CD4-positive, alpha-beta T cell treated with Interleukin-21 for 1 hour (primary cell): ENCODE results near the gene UTP25.
"Not testable (repeated sequence)": the region's sequence is repeated elsewhere in the genome, so short reads cannot be mapped to it uniquely, and the experiment has no call there.

Experiments used
- DNase-seq: peaks from one replicate; pipeline ENCODE4 v3.0.0-alpha.2; 2020

The UTP25 gene

DNA sequence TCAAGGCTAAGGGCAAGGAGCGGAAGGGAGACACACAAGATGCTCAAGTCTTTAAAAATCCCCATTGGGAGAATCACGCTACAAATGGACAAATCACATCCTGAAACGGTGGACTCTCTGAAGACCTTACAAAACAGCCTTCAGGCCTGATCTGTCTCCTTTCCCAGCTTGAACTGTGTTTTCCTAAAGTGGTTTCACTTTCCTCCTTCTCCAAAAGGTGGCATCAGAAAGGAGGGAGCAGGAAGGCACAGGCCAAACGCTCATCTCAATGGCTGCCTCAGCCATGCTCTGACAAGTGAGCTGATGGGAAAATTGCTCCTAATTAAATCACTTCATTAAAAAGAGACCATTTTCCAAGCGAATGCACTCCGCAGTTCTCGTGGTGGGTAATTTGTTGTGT is 47.7 kb downstream of the UTP25 start:
- no peak for DNase-seq

DNA sequence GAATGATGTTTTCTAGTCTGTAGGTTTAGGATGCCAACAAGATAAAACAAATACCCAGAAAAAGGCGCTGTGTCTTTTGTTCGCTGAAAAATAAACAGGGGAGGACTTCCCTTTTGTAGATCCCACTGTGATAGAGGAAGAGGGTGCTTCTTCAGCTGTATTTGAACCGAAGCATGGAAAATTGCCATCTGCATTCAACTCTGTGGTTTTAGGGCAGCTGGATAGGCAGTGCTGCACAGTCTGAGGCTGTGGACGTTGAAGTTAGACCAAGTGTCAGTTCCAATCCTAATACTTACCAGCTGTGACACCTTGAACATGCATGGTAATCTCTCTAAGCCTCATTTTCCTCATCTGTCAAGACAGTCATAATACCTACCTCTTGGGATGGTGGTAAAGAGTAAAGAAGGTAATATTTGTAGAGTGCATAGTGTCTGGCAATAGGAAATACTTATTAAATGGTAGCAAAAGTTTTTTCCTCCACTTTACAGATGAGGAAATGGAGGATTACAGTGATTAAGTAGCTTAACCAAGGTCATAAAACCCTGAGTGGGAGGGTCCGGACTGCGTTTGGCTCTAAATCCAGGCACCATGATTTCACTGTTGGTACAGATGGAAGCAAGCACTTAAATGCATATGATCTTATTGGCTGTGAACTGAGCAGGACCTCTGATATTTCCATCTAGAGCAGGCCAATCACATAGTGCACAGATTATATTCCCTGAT is 48.5 kb downstream of the UTP25 start:
- no peak for DNase-seq

DNA sequence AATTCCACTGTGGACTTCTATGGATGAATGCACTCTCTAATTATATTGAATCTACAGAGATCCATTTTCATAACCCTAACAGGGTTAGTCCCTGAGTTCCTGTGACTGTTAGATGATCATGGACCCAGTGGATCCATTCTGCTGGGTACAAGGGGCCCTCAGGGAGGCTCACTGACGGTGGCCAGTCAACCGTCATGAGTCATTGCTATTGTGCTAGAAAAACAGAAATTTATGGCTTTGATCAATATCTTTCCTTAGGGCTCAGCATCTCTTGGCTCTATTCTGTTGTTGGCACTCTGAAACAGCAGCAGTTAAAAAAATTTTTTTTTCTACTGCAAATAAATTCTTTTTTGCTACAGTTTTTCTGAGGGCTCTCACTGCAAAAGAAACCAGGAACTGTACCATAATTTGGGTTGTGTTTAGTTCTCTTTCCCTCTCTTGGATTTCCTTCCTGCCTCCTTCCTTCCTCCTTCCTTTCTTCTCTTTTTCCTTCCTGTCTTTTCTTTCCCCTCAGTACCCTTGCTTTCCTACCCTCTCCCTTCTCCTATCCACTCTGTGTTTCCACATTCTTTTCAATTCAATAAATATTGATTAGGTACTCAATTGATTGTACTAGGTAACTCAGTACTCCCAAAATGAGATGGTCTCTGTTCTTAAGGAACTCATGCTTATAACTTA is 49.5 kb downstream of the UTP25 start:
- DNase-seq = no peak

DNA sequence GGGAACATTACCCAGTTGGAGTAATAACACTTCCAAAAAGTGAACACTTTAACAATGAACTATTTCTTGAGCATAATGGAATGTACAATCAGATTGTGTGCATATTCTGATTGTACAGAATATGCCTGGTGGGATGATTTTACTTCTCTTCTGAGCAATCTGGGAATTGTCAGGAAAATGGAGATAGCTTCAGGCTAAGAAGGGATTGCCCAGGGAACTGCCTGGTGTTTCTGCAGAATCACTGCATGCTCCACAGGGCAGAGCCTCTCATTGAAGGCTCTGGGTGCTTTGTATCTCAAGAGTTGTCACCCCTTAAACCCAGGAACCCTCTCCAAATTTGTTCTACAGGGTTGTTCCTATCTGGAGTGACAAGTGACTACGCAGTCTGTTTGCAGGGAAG is 51.2 kb downstream of the UTP25 start:
- DNase-seq = no peak

DNA sequence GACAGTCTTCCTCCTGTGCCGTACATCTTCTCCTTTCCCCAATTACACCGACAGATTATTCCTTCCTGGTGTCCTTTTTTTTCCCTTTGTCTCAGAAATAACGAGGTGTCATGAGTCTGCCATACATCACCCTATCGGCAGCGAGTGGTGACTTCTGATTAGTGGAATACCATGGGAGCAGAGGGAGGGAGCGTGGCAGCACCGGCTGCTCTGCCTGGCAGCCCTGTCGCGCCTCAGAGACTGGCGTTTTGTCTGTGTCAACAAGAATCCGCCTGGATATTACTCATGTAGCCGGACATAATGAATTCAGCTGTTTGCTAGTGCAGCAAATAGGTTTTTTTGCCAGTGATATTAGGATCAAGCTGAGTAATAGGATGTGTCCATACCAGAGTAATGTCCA is 51.8 kb downstream of the UTP25 start:
- no peak for DNase-seq

DNA sequence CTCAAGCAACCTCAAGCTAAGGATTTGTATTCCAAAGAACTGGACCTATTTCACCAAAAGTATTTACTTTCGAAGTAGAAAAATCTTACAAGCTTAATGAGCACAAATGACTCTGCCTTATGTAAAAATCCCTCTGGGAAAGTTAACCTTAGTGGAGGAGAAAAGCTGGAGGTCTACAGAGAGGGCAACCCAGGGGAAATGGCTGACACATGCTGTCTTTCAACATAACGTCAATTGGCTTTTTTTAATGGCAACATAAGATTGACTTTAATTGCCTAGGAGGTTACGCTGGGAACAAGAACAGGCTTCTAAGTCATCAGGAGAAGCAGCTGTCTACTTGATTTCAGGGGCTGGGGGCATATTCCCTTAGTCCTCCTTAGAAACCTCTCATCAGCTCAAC is 52.3 kb downstream of the UTP25 start:
- DNase-seq = no peak

DNA sequence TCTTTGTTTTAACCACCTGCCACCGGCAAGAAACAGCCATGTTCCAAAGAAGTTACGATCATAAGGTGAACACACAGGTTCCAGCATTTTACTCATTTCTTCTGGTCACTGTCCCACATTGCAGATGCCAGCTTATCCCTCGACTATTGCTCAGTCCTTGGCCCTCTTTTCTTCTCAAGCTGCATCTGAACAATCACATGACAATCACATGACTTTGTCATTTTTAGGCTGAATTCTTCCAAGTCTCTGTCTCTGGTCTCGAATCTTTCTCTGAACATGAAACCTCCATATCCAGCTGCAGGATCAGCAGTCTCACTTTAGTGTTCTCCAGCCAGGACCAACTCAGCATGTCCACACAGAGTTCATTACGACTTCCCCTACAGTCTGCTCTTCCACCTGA is 53.8 kb downstream of the UTP25 start:
- no peak for DNase-seq

DNA sequence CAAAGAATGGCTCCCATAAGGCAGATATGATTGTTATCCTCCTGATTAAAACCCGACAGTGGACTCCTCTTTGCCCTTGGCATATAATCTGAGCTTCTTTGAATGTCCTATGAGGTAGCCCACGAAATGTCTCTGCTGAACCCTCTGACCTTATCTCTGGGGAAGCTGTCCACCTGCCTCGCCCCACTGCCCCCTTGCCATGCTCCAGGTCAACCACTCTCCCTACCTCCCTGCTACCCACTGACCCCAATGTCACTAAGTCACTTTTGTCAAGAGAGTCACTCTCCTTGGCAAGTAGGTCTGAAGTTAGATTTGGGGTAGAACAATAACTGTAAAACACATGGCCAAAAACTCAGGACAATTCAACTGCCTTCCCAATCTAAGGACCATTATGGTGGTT is 54.5 kb downstream of the UTP25 start:
- no peak for DNase-seq

DNA sequence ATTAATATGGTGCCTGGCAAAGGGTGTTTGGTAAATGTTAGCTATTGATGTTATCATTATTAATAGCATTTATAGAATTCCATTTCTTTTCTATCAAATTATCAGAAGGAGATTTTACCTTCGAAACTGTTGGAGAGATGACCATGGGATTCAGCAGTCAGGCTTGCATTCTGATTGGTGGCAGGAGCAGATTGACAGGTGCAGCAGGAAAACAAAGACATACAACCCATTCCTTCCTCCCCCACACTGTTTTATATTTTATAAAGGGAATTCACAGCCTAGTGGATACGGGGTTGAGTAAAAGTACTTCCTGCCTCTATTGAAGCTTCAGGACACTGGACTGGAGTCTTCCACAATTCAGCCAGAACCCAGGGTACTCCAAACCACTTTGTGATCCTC is 55.2 kb downstream of the UTP25 start:
- DNase-seq = no peak

DNA sequence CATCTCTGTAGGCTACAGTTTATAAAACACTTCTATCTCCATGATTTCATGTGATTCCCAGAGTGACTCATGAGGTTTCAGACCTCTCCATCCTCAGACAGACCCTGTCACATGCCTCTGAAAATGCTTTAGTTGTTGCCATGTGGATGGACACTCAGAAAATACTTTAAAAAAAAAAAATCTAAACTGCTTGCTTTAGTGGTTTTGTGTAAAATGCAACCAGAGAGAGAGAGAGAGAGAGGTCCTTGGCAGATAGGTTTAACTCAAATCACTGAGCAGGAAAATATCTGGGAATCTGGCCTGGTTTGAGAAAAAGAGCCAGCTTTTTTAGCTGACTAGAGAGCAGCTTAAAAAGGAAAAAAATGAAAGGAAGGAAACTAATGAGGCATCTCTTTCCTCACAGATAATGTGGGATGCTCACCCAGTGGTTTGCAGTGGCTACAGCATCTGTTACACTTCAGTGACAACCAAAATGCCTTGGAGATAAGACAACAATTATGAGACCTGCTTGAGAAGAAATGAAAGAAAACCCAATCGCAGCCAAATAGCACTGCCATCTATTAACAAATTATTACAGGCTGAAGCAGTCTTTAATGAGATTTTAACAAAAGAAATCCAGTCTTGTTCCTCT is 55.7 kb downstream of the UTP25 start:
- DNase-seq = no peak

DNA sequence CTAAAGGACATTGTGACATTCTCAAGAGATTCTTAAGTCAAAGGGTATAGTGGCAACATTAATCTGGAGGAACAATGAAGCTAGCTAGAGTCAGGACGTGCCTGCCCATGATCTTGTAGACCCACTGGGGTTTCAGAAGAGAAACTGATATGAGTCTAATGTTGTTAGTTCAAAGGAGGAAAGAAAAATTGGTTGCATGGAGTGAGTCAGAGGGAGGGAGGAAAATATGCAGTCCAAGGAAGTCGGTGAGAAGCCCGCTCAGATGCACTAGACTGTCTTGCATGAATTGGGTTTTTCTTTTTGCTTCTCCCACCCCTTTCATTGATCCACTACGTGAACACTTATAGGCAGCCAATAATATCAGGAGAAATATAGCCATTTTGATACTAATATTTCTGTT is 56.5 kb downstream of the UTP25 start:
- no peak for DNase-seq

DNA sequence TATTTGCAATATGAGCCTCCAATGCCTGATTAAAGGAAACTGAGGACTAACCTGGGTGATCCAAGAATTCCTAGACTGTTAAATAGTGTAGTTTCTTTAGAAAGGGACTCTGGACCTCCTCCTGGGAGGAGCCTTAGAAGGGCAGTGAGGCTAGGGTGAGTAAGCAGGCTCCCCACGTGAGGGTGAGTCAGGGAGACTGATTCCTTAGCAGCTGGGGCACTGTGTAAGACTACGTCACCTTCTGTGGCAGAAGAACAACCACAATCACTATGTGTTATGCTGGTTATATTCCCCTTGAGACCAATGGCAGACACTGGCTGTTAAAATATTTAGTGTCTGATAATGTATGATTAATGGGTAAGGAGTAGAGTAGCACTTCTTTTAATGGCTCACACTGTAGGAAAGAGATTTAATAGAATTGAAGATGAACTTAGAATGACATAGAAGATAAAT is 56.9 kb downstream of the UTP25 start:
- DNase-seq = no peak

DNA sequence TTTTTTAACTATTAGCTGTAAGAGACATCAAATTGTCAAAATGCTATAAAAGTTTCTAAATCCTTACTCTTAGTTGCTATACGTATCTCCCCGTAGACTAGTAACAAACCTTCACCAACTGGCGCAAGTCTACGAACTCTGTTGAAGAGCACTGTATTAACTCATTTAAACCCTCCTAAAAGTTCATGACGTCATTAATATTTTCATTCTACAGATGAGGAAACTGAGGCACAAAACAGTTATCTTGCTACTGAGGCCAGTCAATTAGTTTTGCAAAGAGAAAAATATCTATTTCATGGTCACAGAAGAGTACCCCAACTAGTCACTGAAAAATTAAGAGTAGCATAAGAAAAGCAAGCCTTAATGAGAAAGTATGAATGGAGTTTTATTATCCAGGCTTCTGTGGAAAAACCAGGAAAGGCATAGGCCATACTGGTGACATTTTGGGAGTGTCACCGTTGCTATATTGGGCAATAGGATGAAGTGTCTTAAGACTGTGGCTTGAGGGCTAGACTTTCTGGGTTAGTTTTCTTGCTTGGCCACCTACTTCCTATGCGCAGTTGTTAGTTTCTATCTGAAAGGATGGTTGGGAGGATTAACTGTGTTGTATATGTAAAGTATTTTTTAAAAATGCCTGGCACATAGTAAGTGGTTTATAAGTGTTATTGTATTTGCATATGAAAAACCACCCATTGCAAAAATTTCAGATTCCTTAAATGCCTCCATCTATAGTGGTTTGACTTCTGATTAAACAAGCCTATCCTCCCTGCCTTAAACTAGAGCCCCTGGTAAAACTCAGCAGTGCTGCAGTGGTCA is 57.8 kb downstream of the UTP25 start:
- no peak for DNase-seq

DNA sequence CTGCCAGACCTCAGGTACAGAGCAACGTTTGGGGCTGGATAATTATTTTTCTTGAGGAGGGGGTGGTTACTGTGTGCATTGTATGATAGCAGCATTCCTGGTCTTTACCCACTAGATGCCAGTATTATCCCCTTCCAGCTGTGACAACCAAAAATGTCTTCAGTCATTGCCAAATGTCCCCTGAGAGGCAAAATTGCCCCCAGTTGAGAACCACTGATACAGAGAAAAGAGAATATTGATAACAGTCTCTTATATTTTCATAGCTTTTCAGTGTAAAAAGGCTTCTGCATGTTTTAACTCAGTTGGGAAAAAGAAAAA is 58.4 kb downstream of the UTP25 start:
- DNase-seq = no peak

DNA sequence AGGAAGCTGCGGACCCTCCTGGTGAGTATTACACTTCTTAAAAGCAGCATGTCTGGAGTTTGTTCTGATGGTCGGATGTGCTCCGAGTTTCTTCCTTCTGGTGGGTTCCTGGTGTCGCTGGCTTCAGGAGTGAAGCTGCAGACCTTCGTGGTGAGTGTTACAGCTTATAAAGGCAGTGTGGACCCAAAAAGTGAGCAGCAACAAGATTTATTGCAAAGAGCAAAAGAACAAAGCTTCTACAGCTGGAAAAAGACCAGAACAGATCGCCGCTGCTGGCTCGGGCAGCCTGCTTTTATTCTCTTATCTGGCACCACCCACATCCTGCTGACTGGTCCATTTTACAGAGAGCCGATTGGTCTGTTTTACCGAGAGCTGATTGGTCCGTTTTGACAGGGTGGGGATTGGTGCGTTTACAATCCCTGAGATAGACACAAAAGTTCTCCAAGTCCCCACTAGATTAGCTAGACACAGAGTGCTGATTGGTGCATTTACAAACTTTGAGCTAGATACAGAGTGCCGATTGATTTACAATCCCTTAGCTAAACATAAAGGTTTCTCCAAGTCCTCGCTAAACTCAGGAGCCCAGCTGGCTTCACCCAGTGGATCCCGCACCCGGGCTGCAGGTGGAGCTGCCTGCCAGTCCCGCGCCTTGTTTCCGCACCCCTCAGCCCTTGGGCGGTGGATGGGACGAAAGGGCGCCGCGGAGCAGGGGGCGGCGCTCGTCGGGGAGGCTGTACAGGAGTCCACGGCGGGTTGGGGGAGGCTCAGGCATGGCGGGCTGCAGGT is 60.7 kb downstream of the UTP25 start:
- not testable (repeated sequence) for DNase-seq

DNA sequence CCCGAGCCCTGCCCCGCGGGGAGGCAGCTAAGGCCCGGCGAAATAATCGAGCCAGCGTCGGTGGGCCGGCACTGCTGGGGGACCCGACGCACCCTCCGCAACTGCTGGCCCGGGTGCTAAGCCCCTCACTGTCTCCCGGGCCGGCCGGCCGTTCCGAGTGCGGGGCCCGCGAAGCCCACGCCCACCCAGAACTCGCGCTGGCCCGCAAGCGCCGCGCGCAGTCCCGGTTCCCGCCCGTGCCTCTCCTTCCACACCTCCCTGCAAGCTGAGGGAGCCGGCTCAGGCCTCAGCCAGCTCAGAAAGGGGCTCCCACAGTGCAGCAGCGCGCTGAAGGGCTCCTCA is 61.3 kb downstream of the UTP25 start:
- no peak for DNase-seq

DNA sequence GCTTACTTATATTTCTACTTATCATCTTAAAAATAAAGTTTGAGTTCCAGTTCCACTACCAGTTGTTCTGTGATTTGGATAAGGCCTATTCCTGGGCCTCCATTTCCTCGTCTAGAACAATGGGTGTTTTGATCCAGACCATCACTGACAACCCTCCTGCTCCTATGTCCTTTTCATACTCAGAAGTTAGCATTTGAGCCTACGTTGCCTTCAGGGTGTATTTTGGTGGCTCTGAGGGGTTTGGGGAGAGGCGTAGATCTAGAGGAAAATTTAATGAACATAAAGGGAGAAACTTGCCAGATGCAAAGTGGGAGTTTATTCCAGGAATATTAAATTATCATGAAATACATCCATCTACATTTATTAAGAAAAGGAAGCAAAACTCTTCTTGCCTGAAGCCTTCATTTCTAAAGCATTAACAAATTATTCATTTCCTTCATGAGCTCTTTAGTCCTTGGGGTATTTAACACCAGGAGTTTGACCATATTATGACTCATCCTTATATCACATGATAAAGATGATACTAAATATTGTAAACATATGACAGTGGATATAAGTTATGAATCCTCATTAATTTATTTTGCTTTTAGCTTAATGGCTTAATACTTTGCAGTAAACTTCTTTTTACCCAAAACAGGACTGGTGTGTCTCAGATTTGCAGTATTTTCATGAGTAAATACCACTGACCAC is 63.0 kb downstream of the UTP25 start:
- no peak for DNase-seq

DNA sequence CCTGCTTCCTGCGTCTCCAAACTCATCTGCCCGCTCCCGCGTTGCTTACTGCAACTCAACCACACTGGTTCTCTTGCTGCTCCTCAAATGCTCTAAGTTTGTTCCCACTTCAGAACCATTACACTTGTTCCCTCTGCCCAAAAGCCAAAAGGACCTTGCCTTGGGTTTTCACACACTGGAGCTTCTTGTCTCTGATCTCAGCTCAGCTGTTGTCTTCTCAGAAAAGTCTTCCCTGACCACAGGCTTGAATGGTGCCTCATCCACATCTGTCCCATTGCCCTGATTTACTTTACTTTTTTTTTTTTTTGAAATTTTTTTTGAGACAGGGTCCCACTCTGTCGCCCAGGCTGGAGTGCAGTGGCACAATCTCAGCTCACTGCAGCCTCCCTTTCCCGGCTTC is 66.0 kb downstream of the UTP25 start:
- DNase-seq = no peak

DNA sequence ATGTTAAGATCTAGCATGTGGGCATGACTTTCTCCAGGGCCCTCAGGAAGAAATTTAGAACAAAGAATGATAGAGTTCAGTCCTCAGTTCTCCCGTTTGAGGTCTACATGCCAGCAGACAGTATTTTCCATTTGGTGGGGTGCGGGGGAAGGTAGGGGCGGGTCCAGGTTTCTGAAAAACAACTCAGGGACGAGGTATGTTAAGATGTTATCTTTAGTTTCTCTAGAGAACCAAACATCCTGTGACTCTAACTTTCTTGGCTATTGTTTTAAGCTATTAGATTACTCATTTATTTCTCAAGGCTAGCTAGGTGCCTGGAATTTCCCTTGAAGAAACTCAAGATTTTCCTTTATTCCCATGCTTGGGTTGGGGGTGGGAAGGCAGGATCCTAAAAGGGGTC is 67.9 kb downstream of the UTP25 start:
- no peak for DNase-seq

DNA sequence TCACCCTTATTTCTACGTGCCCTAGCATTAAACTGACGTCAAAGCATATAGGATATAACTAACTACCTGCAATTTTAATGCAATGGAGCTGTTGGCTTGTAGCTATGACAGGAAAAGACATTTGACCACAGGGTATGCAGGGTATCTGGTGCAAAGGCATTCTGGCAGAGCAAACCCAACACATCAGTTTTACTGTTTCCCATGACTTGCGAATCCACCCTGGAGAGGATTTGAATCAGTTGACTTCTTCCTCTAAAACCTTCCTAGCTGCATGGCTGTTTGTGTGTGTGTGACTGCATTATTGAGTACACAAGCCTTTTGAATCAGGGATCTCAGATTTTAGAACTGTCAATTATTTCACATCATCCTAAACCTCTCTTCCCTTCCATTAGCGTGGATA is 68.6 kb downstream of the UTP25 start:
- no peak for DNase-seq

DNA sequence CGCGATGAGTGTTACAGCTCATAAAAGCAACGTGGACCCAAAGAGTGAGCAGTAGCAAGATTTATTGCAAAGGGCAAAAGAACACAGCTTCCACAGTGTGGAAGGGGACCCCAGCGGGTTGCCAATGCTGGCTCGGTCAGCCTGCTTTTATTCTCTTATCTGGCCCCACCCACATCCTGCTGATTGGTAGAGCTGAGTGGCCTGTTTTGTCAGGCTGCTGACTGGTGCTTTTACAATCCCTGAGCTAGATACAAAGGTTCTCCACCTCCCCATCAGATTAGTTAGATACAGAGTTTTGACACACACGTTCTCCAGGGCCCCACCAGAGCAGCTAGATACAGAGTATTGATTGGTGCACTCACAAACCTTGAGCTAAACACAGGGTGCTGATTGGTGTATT is 70.5 kb downstream of the UTP25 start:
- not testable (repeated sequence) for DNase-seq

DNA sequence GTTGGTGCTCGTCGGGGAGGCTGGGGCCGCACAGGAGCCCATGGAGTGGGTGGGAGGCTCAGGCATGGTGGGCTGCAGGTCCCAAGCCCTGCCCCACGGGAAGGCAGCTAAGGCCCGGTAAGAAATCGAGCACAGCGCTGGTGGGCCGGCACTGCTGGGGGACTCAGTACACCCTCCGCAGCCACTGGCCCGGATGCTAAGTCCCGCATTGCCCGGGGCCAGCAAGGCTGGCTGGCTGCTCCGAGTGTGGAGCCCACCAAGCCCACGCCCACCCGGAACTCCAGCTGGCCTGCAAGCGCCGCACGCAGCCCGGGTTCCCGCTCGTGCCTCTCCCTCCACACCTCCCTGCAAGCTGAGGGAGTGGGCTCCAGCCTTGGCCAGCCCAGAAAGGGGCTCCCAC is 71.1 kb downstream of the UTP25 start:
- DNase-seq = not testable (repeated sequence)
